HG03439 (cell line): Measurements from ENCODE around the gene MPND.
A peak's percentile ranks its signal among the peaks of the same experiment; 100 is the strongest.

Experiments used
- ATAC-seq: cut with Tn5 transposase; IDR thresholded peaks from one replicate; pipeline ENCODE4 v1.9.1; 2021; ENCODE audit warnings: mild to moderate bottlenecking, moderate library complexity; ENCODE audit not compliant: unreplicated experiment

MPND gene

DNA sequence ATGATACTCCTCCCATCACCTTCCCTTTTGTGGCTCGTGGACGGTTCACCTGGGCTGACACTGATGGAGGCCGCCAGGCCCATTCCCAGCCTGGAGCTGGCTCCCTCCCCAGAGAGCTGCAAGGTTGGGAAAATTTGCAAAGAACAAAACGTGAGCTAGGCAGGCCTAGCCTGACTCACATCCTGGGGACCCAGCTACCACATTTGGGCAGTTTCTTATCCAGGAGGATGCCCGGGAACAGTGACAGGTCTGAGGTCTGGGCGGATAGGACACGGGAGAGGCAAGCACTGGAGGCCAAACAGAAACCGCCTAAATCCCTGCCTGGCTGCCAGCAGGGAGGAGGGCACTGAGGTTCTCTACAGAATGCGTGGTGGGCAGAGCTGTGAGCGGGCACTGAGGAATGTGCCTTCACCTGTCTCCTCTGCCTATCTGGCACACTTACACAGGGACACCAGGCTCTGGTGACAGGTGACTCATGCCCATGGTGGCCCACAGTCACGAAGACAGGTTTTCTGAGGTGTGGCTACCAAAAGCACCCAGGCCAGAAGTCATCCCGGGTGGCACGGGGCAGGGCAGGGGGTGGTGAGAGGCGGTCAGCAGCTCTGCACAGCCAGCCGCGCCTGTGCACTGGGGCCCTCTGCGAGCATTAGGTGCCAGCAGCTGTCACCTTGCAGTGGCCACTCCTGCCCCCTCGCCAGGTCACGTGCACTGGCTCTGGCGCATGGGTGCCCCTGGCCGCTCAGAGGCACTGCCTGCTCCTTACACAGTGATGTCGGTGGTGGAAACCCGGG, 33.8 kb downstream of the MPND start:
- no peak for ATAC-seq

DNA sequence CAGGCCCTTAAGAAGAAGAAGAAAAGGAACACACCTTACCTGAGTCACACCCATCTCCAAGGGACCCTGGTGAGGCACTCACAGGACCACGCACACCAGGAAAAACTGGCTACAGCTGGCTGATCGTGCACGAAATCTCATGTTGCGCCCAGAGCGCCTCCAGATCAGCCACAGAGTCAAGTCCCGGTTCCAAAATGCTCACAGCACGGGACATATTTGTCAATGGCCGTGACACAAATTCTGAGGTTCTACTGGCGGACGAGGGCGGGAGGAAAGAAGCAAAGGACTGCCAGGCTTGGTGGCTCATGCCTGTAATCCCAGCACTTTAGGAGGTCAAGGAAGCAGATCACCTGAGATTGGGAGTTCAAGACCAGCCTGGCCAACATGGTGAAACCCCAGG, 35.5 kb downstream of the MPND start:
- ATAC-seq = no peak

DNA sequence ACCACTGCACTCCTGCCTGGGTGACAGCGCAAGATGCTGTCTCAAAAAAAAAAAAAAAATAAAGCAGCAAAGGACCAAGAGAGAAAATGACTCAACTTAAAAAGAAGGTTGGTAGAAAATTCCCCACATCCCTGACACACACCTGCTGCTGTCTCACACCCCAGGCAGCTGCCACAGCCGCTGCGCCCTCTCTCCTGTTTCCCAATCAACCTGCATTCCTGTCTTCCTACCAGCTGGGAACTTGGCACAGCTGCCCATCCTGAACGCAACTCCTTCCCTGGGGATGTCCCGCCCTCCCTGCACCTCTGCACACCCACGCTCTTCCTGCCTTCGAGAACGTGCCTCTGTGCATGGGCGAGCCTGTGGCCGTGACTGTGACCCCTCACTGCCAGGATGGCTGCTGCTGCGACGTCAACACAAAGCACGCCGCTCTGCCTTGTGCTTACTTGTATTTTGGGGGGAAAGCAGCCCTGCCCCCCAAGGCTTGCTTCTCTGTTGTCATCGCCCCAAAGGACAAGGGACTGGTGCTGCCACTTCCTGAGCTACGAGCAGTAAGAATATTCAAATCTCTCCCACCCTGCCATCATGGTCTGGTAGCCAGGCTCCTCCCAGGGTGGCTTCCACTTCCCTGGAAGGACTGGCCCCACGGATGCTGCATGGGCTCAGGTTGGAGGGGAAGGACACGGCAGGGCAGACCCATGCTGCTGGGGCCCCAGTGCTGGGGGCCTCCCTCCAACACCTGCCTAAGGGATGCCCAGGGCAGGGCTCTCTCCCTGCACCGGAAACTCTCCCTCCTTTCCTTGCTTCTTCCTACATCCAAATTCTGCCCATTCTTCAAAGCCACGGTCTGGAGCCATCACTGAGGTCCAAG, 36.3 kb downstream of the MPND start:
- no peak for ATAC-seq

DNA sequence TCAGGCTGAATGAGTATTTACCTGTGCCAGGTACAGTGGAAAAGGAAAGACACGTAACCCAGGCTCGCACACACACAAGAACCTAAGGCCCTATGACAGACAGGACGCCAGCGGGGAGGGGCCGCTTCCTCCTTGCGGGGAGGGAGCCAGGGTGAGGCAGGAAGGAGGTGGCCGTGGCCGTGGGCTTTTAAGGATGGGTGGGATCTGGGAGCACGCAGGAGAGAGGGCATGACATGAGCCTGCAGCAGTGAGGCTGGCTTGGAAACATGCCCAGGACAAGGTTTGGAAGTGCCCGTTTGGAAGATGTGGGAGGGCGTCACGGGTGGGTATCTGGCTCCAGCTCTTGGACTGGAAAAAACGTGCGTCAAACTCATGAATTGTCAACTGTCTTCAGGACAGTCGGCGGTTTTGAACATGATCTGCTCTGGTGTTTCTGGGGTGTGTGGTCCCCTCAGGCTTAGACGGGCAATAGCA, 36.9 kb downstream of the MPND start:
- ATAC-seq = no peak

DNA sequence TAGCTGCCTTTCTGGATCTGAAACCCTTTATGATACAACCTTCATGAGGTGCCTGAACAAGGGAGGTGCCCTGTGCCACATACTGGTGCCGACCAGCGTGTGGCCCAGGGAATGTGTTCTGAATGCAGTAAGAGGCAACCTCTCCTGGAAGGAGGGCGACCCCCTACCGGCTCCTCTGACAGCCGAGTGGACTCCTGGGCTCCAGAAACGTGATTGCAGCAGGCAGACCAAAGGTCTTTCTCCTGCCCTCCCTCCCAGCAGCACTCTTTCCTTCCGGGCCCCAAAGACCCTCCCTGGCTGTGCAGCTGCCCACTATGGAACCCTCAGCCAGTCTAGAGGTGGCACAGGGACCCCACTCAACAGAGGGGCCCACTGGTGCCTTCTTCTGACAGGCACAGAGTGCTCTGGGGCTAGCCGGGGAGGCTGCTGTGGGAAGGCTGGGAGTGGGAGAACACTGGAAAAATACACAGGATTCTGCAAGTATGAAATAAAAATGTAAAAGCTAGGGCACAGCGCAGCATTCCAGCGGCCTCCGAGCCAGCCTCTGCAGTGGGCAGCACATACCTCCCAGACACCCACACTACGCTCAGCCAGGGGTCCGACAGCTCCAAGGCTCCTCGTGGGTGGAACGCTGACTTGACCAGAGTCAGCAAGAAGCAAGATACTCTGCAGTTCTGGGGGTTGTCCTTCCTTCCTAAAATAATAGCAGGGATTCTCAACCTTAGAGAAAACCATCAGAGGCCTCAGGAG, 42.1 kb downstream of the MPND start:
- no peak for ATAC-seq

DNA sequence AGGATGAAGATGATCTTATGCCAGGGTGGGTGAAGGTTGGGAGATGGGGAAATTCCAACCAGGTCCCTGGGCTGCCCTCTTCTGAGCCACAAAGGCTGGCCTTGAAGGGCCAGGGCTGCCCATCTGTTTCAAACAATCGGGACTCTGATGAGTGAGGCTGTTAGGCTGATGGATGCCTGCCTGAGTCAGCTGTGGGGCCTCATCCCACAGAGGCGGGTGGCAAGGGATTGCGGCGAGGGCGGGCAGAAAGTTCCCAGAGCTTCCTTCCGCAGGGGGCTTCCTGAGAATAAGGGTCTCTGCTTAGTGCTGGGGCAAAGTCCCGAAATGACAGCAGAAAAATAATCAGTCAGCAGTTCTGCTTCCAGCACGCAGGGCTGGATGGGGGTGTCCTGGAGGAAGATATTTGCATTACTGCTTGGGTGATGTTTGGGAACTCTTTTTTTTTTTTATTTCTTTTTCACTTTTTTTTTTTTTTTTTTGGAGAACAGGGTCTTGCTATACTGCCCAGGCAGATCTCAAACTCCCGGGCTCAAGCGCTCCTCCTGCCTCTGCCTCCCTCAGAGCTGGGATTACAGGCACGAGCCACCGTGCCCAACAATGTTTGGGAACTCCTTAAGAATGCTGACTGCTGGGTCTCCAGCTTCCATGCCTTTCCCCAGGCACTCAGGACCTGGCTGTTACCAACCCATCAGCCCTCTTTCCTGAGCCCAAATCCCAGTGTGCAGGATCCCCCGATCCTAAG, 42.9 kb downstream of the MPND start:
- ATAC-seq = no peak

DNA sequence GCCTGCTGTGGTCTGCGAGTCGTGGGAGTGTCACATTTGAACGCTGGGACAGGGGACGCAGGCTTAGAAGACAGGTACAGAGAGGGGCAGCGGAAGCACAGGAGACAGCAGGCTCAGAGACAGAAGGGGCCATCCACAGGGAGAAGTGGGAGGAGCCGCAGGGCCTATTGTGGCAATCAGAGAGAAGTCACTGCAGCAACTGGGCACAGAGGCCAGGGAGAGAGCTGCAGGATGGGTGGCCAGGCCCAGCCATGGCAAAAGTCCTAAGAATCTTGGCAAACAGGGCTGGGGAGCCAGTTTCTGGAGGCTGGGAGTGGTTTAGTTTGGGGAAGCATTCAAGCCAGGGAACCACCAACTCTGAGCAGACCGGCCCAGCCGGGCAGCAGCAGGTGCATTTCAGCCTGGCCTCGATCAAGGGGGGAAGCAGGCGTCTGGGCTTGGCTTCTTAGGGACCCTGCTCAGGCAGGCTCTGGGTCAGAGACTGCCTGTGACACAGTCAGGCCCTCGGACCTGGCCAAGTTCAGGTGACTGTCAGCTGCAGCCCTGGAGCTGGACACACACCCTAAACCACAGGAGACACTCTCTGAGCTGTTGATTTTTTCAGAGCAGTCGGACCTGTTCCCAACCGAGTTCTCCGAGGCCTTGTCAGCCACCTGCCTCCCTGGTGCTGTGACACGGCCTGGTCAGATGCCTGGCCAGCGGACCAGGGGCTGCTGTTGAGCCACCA, 45.1 kb downstream of the MPND start:
- ATAC-seq = no peak

DNA sequence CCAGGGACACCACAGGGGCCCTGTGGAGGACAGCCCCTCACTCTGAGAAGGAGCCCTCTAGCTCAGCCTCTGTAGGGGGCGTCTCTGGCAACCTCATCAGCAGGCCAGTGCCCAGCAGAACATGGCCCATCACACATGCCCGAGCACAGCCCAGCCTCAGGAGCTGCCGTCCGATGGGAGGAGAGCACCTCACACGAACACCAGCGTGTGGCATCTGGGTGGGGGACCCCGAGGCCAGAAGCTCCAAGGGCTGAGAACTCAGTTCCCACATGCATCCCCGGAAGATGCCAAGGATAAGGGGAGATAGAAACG, 45.7 kb downstream of the MPND start:
- ATAC-seq = no peak

DNA sequence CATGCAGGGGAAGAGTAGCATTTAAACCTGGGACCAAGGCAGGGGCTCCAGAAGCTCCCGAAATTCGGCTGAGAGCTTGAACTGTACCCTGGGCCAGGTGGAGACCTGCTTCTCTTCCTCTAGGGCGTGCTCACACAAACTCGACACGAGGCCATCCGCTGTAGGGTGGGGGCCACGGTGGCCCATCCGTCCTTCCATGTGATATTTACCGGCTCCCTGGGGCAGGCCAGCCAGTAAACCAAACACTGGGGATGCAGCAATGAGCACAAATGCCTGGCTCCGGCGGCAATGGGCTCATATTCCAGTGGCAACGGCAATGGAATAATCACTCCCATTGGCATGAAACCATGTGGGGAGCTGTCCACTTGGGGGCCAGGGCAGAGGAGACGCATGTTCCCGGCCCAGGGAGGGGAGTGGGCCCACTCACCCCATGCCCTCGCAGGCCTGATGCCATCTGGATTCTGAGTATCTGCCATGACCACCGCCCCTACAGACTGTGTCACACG, 46.2 kb downstream of the MPND start:
- ATAC-seq = no peak

DNA sequence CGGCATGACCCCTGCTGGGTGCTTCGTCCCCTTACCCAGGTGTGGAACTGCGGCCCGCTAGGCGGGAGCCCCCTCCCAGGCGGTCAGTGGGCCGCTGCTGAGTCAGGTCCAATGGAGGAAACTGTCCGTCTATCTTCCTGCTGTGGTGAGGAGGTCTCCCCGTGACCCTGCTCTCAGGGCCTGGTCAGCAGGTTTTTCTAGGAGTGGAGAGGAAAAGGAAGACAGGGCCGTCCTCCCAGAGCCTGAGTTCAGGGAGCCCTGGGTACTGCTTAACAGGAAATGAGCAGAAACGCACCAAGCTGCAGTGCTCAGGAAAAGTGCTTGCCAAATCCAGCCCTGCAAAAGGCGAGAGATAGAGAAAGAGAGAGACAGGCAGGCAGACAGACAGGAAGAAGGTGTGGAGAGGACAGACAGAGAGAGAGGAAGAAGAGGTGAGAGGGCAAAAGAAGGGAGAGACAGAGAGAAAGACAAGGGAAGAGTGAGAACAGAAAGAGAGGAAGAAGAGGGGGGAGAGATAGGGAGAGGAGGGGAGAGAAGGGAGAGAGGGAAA, 46.7 kb downstream of the MPND start:
- ATAC-seq = no peak

DNA sequence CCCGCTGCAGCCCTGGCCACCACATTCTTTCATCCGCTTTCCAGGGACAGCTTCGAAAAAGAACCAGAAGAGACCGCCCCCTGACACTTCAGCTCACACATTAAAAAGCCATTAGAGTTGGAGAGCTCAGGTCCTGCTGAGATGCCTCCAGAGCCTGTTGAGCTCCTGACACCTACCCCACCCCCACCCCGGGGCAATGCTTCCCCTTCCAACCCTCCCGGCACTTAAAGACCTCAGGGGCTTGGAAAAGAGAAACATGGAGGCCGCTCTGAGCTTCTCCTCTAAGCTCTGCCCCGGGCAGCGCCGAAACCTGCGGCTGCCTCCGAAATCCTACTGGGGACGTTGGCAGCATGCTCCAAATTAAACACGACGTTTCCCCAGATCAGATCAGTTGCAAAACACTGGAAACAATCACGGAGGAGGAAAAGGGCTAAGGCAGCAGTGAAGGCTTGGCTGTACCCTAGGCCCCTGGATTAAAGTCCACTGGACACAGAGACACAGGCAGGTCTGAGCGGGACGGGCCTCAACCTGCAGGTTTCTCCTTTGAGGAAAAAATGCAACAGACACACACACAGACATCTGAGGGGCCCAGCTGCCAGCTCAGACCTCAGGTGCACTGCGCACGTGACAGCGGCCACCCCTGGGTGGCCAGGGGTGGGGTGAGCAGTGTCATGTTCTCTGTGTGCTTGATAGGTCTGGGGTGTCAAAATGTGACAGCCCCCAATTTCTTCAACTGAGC, 47.4 kb downstream of the MPND start:
- no peak for ATAC-seq

DNA sequence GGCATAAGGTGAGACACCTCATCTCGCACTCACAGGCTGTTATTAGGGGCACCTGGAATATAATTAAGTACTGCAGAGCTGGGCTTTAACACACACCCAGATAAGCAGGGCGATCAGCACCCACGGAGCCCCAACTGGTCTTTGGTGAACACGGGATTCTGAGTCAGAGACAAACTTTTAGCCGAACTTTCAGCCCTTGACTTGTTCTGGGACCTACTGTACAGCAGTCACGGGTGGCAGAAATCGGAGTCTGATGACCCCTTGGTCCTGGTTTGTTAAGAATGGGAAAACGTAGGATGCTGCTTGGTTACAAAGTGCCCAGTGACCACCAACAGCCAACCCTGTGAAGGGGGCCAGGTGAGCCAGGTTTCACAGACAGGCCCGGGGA, 47.9 kb downstream of the MPND start:
- ATAC-seq = no peak

DNA sequence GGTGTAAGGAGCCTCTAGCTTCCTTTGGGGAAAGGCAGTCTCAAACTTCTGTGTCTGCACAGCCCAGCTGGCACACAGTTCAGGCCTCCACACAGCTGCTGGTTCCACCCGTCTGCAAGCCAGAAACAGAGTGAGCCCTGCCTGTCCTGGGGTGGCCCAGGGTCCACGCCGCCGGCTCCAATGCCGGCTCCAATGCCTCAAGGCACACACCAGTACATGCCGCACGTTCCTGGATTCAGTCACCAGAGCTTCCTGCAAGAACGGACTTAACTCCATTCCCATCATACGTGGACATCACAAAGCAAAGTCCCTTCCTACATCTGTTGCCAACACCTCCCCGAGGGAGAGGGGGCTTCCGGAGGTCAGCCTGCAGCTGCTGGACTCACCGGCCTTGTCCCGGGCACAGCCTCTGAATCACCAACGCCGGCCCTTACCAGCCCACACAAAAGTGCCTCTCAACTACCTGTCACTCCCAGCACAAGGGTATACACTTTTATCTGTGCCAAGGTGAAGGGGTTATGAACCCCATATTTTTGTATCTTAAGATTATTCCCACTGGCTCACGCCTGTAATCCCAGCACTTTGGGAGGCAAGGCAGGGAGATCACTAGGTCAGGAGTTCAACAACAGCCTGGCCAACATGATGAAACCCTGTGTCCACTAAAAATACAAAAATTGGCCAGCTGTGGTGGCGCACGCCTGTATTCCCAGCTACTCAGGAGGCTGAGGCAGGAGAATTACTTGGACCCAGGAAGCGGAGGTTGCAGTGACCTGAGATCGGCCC, 48.5 kb downstream of the MPND start:
- ATAC-seq = no peak

DNA sequence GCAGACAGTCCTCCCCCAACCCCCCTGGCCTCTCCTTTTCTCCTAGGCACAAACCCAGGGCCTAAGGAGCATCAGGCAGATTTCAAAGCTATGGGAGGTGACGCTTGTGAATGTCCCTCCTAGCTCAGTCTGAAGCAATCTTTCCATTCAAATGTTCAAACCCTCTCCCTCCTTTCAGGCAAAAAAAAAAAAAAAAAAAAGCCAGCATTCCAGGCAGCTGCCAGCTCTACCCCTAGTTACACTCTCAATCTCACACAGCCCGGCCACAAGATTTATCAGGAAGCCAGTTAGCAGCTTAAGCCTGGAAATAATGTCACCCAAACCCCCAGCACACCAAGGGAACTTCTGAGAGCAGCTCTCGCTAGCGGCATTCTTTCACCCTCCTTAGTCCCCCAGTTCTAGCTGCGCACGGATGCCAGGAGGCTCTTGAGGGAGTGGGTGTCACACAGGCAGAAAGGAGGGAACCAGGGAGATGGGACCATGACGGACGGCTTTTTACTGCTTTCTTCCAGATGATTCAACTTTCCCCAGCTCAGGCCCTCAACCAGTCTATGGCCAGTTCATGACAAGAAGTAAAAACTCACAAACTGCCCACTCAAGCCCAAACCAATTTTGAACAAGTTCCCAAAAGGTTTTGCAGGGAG, 50.7 kb downstream of the MPND start:
- ATAC-seq = no peak

DNA sequence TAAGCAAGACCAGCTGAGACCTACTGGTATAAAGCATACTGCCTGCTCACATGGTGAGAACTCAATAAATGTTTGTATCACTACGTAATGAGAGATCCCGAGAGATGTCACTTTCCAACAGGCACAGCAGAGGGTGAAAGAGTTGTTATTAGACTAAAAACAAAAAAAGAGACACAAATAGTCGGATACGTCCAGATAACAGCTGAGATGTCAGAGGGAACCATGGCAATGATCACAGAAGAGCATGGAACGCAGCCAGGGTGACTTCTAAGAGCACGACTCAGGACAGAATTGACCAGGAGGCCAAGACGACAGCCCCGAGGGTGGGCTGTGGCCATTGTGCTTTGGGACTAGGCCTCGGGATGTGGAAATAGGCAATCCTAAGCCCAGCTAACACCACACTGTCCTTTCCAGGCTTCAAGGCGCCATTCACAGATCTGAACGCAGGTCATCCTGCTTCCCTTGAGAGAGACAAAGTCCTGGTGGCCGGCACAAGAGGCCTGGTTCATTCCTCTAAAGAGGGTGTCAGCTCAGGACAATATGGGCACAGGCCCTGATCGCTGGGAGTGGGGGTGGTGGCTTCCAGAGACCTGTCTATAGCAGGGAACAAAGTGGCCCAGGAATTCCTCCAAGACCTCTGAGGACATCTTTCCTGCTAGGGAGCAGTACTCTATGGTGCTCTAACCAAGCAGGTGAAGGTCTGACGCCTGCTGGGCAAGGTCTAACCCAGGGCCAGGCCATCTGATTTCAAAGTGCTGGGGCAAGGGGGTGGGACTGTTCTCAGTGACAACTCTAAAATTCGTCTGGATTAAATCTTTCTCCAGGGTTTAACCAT, 53.8 kb downstream of the MPND start:
- no peak for ATAC-seq

DNA sequence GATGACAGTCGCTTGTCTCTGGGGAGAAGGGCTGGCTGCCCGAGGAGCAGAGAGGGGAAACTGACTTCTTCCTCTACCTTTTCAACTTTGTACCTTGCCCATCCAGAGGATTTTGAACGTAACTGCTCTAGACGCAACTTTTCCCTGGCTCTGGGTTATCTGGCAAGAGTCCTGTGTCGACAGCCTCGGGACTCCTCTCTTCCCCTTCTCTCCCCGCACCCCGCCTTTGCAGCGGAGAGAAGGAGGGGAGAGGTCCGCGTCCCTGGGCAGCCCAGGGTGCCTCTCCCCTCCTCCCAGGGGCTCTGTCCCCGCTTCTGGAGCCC, 56.4 kb downstream of the MPND start:
- peak; percentile 7 for ATAC-seq
